ENCODE data around the gene TMEM108.

- TF ChIP-seq POLR2A (IDR thresholded peaks at IDR 0.05; ENCODE audit: low read depth, low read length) (no peak), SRF (IDR thresholded peaks at IDR 0.05; ENCODE audit: low read depth in 2 of 2, low read length in 2 of 2) (no peak), SMC3 (IDR thresholded peaks at IDR 0.05; ENCODE audit: borderline replicate concordance, low read length) (no peak), TAF1 (IDR thresholded peaks at IDR 0.05; ENCODE audit: borderline replicate concordance, low read depth, low read length) (no peak), IKZF1 (conservative IDR thresholded peaks at IDR 0.05) (no peak), RAD21 (IDR thresholded peaks at IDR 0.05; ENCODE audit: insufficient read depth, low read depth, low read length) (no peak), MYC (IDR thresholded peaks at IDR 0.05; ENCODE audit: insufficient read depth, insufficient read length, insufficient replicate concordance, low read length, severe bottlenecking) (no peak), RAD51 (IDR thresholded peaks at IDR 0.05) (no peak), CREM (IDR thresholded peaks at IDR 0.05; ENCODE audit: low read depth) (no peak), CTCF (IDR thresholded peaks at IDR 0.05 in 2 of 3, conservative IDR thresholded peaks at IDR 0.05 in 1 of 3; ENCODE audit: control insufficient read depth in 2 of 3, extremely low read depth in 1 of 3, insufficient read depth in 1 of 3, low read depth in 3 of 3, low read length in 3 of 3) (no peak), POLR2AphosphoS5 (IDR thresholded peaks at IDR 0.05; ENCODE audit: low read length) (no peak)
These were observed 189.6 kb downstream of the TMEM108 start for GRCh38 chr3:133227813-133228212.

Data from GM12878 (cell line).